ENCODE results near the gene GALC. TPM values are rescaled to one million over a fixed set of nuclear protein-coding genes. Genes with fewer than 3 reads are reported as not detected.

The GALC gene
- total RNA-seq, 1 donor from 2014 or later: 21.2 TPM

GRCh38 chr14:88034076-88034475 lies 41.1 kb upstream of the GALC start:
- Histone ChIP-seq H3K9ac (ENCODE audit: low read length) (no peak overlapping the region), H3K27ac (ENCODE audit: low read depth, low read length) (no peak overlapping the region), H3K36me3 (ENCODE audit: insufficient read depth, low read length) (no peaks in the 10 kb centered on the region), H4K20me1 (ENCODE audit: insufficient read depth, low read length) (no peaks in the 10 kb centered on the region), H3K27me3 (ENCODE audit: insufficient read depth, low read length) (no peaks in the 10 kb centered on the region), H3K4me2 (ENCODE audit: low read length) (no peak overlapping the region), H2AFZ (ENCODE audit: low read depth, low read length) (no peak overlapping the region), H3K79me2 (ENCODE audit: insufficient read depth, low read length) (no peaks in the 10 kb centered on the region), H3K9me3 (ENCODE audit: insufficient read depth, low read depth, low read length) (no peaks in the 10 kb centered on the region), H3K4me1 (ENCODE audit: insufficient read depth, low read length) (no peaks in the 10 kb centered on the region), H3K4me3 (ENCODE audit: insufficient read depth, low read depth, low read length) (no peak overlapping the region)
- H3K9me3 Mint-ChIP-seq (ENCODE audit: unreplicated experiment): peaks cover 3% of the 10 kb centered on the region
- FAIRE-seq (no peak), DNase-seq (ENCODE audit: low read depth) (no peak)
- no peaks in the 10 kb centered on the region for H3K4me1 Mint-ChIP-seq (ENCODE audit: low read depth, unreplicated experiment)
- TF ChIP-seq EZH2 (IDR thresholded peaks at IDR 0.05; ENCODE audit: insufficient read depth, low read length) (no peak), CTCF (IDR thresholded peaks at IDR 0.05; ENCODE audit: insufficient read depth, low read depth, low read length) (no peak)
- H3K36me3 Mint-ChIP-seq (ENCODE audit: low read depth, unreplicated experiment): no peaks in the 10 kb centered on the region
- peaks cover 12% of the 10 kb centered on the region for H3K27me3 Mint-ChIP-seq (ENCODE audit: low read depth, unreplicated experiment)
- H3K4me3 Mint-ChIP-seq (ENCODE audit: unreplicated experiment): no peak overlapping the region
- no peak overlapping the region for H3K27ac Mint-ChIP-seq (ENCODE audit: unreplicated experiment)

- Histone ChIP-seq H3K27ac (ENCODE audit: low read depth, low read length) (no peak overlapping the region), H3K4me3 (ENCODE audit: insufficient read depth, low read depth, low read length) (no peak overlapping the region), H4K20me1 (ENCODE audit: insufficient read depth, low read length) (no peaks in the 10 kb centered on the region), H3K9me3 (ENCODE audit: insufficient read depth, low read depth, low read length) (no peaks in the 10 kb centered on the region), H3K79me2 (ENCODE audit: insufficient read depth, low read length) (no peaks in the 10 kb centered on the region), H3K4me2 (ENCODE audit: low read length) (no peak overlapping the region), H2AFZ (ENCODE audit: low read depth, low read length) (no peak overlapping the region), H3K4me1 (ENCODE audit: insufficient read depth, low read length) (no peaks in the 10 kb centered on the region), H3K27me3 (ENCODE audit: insufficient read depth, low read length) (no peaks in the 10 kb centered on the region), H3K9ac (ENCODE audit: low read length) (no peak overlapping the region), H3K36me3 (ENCODE audit: insufficient read depth, low read length) (no peaks in the 10 kb centered on the region)
- Mint-ChIP-seq H3K4me3 (ENCODE audit: unreplicated experiment) (no peak overlapping the region), H3K27ac (ENCODE audit: unreplicated experiment) (no peak overlapping the region), H3K27me3 (ENCODE audit: low read depth, unreplicated experiment) (peaks cover 13% of the 10 kb centered on the region), H3K9me3 (ENCODE audit: unreplicated experiment) (peaks cover 3% of the 10 kb centered on the region), H3K4me1 (ENCODE audit: low read depth, unreplicated experiment) (no peaks in the 10 kb centered on the region), H3K36me3 (ENCODE audit: low read depth, unreplicated experiment) (no peaks in the 10 kb centered on the region)
- FAIRE-seq (no peak), DNase-seq (ENCODE audit: low read depth) (no peak)
- TF ChIP-seq EZH2 (IDR thresholded peaks at IDR 0.05; ENCODE audit: insufficient read depth, low read length): no peak
- no peak for TF ChIP-seq CTCF (IDR thresholded peaks at IDR 0.05; ENCODE audit: insufficient read depth, low read depth, low read length)
Observed at GRCh38 chr14:88032373-88032772, 39.4 kb upstream of the GALC start.

GRCh38 chr14:88030892-88031291 lies 37.9 kb upstream of the GALC start:
- Mint-ChIP-seq H3K4me3 (ENCODE audit: unreplicated experiment) (no peak overlapping the region), H3K27ac (ENCODE audit: unreplicated experiment) (no peak overlapping the region), H3K36me3 (ENCODE audit: low read depth, unreplicated experiment) (no peaks in the 10 kb centered on the region), H3K27me3 (ENCODE audit: low read depth, unreplicated experiment) (peaks cover 13% of the 10 kb centered on the region), H3K4me1 (ENCODE audit: low read depth, unreplicated experiment) (no peaks in the 10 kb centered on the region), H3K9me3 (ENCODE audit: unreplicated experiment) (peaks cover 1% of the 10 kb centered on the region)
- Histone ChIP-seq H3K27ac (ENCODE audit: low read depth, low read length) (no peak overlapping the region), H3K36me3 (ENCODE audit: insufficient read depth, low read length) (no peaks in the 10 kb centered on the region), H3K9me3 (ENCODE audit: insufficient read depth, low read depth, low read length) (no peaks in the 10 kb centered on the region), H2AFZ (ENCODE audit: low read depth, low read length) (no peak overlapping the region), H3K4me3 (ENCODE audit: insufficient read depth, low read depth, low read length) (no peak overlapping the region), H4K20me1 (ENCODE audit: insufficient read depth, low read length) (no peaks in the 10 kb centered on the region), H3K79me2 (ENCODE audit: insufficient read depth, low read length) (no peaks in the 10 kb centered on the region), H3K4me2 (ENCODE audit: low read length) (no peak overlapping the region), H3K4me1 (ENCODE audit: insufficient read depth, low read length) (no peaks in the 10 kb centered on the region), H3K27me3 (ENCODE audit: insufficient read depth, low read length) (no peaks in the 10 kb centered on the region), H3K9ac (ENCODE audit: low read length) (no peak overlapping the region)
- TF ChIP-seq EZH2 (IDR thresholded peaks at IDR 0.05; ENCODE audit: insufficient read depth, low read length) (no peak), CTCF (IDR thresholded peaks at IDR 0.05; ENCODE audit: insufficient read depth, low read depth, low read length) (no peak)
- no peak for FAIRE-seq
- no peak for DNase-seq (ENCODE audit: low read depth)

Measured in astrocyte (in vitro differentiated cells and primary cell).